Gastroesophageal sphincter (tissue), 3 donors: ENCODE results near the gene OXER1.

Experiments
- CTCF ChIP-seq, 4 experiments: fragments of 200-600 bp in 2 of 4; fragments of 450-650 bp in 2 of 4; sonication (generic) in 1 of 4; IDR thresholded peaks; one replicate each; pipeline ENCODE4 v1.5.1; 2017 to 2019; ENCODE audit warnings: antibody characterized with exemption in 4 of 4, mild to moderate bottlenecking in 2 of 4, moderate library complexity in 2 of 4
- EP300 ChIP-seq: sonication (generic); formaldehyde crosslinking; IDR thresholded peaks from one replicate; pipeline ENCODE4 v1.6.1; 2017; ENCODE audit warnings: antibody characterized with exemption, mild to moderate bottlenecking
- POLR2A ChIP-seq, 2 donors: fragments of 450-650 bp; IDR thresholded peaks; one replicate each; pipeline ENCODE4 v1.6.1; 2017; ENCODE audit warnings: antibody characterized with exemption in 2 of 2, mild to moderate bottlenecking in 2 of 2, moderate library complexity in 1 of 2
- POLR2AphosphoS5 ChIP-seq: sonication (generic); formaldehyde crosslinking; IDR thresholded peaks from one replicate; pipeline ENCODE4 v1.6.1; 2017; ENCODE audit warnings: antibody characterized with exemption

GRCh38 chr2:42747422-42747821 is 16.5 kb downstream of the OXER1 start:
- TF ChIP-seq POLR2A (IDR thresholded peaks at IDR 0.05) (no peak), CTCF (IDR thresholded peaks at IDR 0.05) (no peak), EP300 (no peak), POLR2AphosphoS5 (no peak)
